A673 (cell line): Measurements from ENCODE around the gene ASMTL. TPM values are rescaled to one million over a fixed set of nuclear protein-coding genes. Genes with fewer than 3 reads are reported as not detected.

ENCODE experiments used
- BruUV-seq: library from RNA; stranded (reverse); fragments of 400-500 nt; replicated peaks from 2 replicates; lab custom pipeline; 2021; lab: Mats Ljungman, UMichigan
- CTCF ChIA-PET: fragments of 300-600 bp; sonication (Branson Sonifier 250); formaldehyde crosslinking; loops from one replicate; lab custom pipeline; 2022; ENCODE audit warnings: antibody characterized with exemption; lab: Charles Lee
- POLR2A ChIA-PET: fragments of 300-600 bp; sonication (Branson Sonifier 250); formaldehyde crosslinking; loops from one replicate; lab custom pipeline; 2022; ENCODE audit warnings: antibody characterized with exemption; ENCODE audit not compliant: low non-redundant PET; lab: Charles Lee
- DNase-seq: peaks from one replicate; pipeline ENCODE4 v3.0.0-alpha.2; 2015; ENCODE audit warnings: low spot score
- H3K27ac ChIP-seq: fragments of 200-600 bp; sonication (generic); 2 replicates; pipeline ENCODE4 v1.5.1; 2016; ENCODE audit warnings: mixed run types, low read depth, mild to moderate bottlenecking, mixed read lengths, antibody characterized with exemption, low read length; ENCODE audit not compliant: poor library complexity, severe bottlenecking
- H3K27me3 ChIP-seq: fragments of 200-600 bp; sonication (generic); replicated peaks from 2 replicates; pipeline ENCODE4 v1.6.1; 2017; ENCODE audit warnings: mixed run types, low read depth, mild to moderate bottlenecking, mixed read lengths, antibody characterized with exemption, low read length; ENCODE audit not compliant: insufficient read depth, poor library complexity
- H3K36me3 ChIP-seq: fragments of 200-600 bp; sonication (generic); 2 replicates; pipeline ENCODE4 v1.6.1; 2016; ENCODE audit warnings: mixed run types, mild to moderate bottlenecking, mixed read lengths, antibody characterized with exemption, low read length; ENCODE audit not compliant: insufficient read depth, poor library complexity, severe bottlenecking
- H3K4me1 ChIP-seq: fragments of 200-600 bp; sonication (generic); 2 replicates; pipeline ENCODE4 v1.6.1; 2017; ENCODE audit warnings: mixed run types, mild to moderate bottlenecking, mixed read lengths, antibody characterized with exemption, low read length; ENCODE audit not compliant: insufficient read depth, poor library complexity, severe bottlenecking
- H3K4me3 ChIP-seq: fragments of 200-600 bp; sonication (generic); 2 replicates; pipeline ENCODE4 v1.5.1; 2016; ENCODE audit warnings: low read depth, mixed run types, mild to moderate bottlenecking, mixed read lengths, low read length; ENCODE audit not compliant: poor library complexity, severe bottlenecking
- H3K9me3 ChIP-seq: fragments of 200-600 bp; sonication (generic); 2 replicates; pipeline ENCODE4 v1.6.1; 2016; ENCODE audit warnings: mixed run types, low read depth, mild to moderate bottlenecking, mixed read lengths, antibody characterized with exemption, low read length; ENCODE audit not compliant: poor library complexity, severe bottlenecking
- CTCF ChIP-seq: fragments of 300-800, 200-600 bp; sonication (generic); conservative IDR thresholded peaks from 2 replicates; pipeline ENCODE4 v1.5.1; 2017; ENCODE audit warnings: low read depth, mild to moderate bottlenecking, antibody characterized with exemption, low read length, moderate library complexity, mixed read lengths
- EZH2 ChIP-seq: fragments of 200-600 bp; sonication (generic); IDR thresholded peaks from 2 replicates; pipeline ENCODE4 v1.6.1; 2017; ENCODE audit warnings: borderline replicate concordance, low read depth, mild to moderate bottlenecking, mixed read lengths, antibody characterized with exemption, low read length; ENCODE audit not compliant: poor library complexity, severe bottlenecking
- intact Hi-C: fragments of 100-400 bp; cut with micrococcal nuclease; formaldehyde crosslinking; loops from one replicate; pipeline ENCODE4 v1.10.0; 2022; ENCODE audit not compliant: unreplicated experiment
- total RNA-seq: library from RNA; stranded (reverse); gene quantifications from 2 replicates; pipeline ENCODE4 v1.2.3, GENCODE V29; 2021

ASMTL gene
- total RNA-seq, 1 experiment from 2014 or later: 24.9 TPM

- intact Hi-C loops: loop anchor here (2.0 kb wide), 1 partner anchor 59 kb away; the partner anchor contains the start of gene ASMTL
- CTCF ChIA-PET: no interaction called here
- BruUV-seq: no TSS peak
These were observed 58.7 kb downstream of the ASMTL start for GRCh38 chrX:1393871-1394615.

DNA sequence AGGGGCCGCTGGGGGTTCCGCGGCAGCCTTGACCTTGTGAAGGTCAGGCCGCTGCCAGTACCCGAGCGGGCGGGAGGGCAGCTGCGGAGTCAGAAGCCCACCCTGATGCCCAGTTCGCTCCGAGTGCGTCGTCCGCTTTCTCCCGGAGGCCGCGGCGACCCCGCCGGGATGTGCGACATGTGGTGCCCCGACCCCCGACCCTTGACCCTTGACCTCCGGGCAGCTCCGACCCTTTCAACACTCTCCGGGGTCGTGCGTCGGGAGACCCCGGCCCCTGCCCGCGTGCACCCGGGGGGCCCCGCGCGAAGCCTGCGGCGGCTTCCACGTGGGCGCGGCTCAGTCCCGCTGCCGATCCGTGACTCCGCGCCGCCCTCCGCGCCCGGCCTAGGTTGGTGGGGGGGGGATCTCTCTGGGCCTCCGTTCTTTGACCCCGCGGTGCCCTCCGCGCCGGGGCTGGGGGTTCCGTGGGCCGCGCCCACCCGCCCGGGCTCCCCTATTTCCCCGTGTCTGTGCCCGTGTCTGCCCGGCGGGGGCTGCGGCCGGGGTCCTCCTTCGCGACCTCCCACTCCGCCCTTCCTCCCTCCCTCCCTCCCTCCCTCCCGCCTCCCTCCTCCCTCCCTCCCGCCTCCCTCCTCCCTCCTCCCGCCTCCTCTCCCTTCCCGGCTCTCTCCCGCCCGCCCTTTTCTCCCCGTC lies 60.2 kb downstream of the ASMTL start:
- peaks cover 43% of the 10 kb centered on the region for H3K36me3 ChIP-seq
- peak; percentile 87 for DNase-seq
- CTCF ChIA-PET: no interaction called here
- peaks cover 28% of the 10 kb centered on the region for H3K4me1 ChIP-seq
- POLR2A ChIA-PET: no interaction called here
- peak overlapping the region; percentile 100 for H3K4me3 ChIP-seq
- no peaks in the 10 kb centered on the region for H3K9me3 ChIP-seq
- no peak for TF ChIP-seq CTCF
- TF ChIP-seq EZH2: no peak
- no peaks in the 10 kb centered on the region for H3K27me3 ChIP-seq
- intact Hi-C loops: loop anchor here (2.0 kb wide), 1 partner anchor 60 kb away; the partner anchor contains the start of gene ASMTL
- peak overlapping the region; percentile 100 for H3K27ac ChIP-seq
- BruUV-seq: no TSS peak

More at GRCh38 chrX:1393871-1394615, 58.7 kb downstream of the ASMTL start:
- no peak for DNase-seq
- Histone ChIP-seq H3K27me3 (no peaks in the 10 kb centered on the region), H3K36me3 (peaks cover 28% of the 10 kb centered on the region), H3K4me1 (peaks cover 28% of the 10 kb centered on the region), H3K9me3 (no peaks in the 10 kb centered on the region), H3K27ac (peak overlapping the region; percentile 72), H3K4me3 (peak overlapping the region; percentile 100)
- TF ChIP-seq CTCF (no peak), EZH2 (no peak)
- POLR2A ChIA-PET: no interaction called here

DNA sequence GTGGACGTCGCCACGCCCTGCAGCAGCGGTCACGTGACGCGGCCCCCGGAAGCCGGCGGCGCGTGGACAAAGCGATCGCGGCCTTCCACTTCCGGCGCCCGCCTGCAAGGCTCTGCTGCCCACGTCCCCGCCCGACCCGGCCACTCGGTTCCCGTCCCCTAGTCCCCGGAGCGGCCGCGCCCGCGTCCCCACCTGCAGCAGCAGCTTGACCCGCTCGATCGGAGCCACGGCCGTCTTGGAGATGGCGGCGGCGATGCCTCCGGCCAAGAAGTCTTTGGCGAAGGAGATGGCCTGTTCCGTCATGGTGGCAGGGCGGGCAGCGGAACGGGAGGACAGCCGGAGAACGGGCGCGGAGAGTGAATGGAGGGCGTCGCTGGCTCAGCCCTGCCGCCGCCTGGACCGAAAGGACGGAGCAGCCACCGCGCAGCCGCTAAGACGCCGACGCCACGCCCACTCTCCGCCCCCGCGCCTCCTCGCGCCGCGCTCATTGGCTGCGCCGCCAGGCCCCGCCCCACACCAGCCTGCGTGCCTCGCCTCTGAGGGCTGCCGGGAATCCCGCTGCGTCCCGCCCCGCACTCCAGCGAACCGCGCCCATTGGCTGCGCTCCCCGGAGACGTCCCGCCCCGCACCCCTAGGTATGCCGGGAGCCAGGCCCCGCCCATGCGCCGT lies 60.9 kb downstream of the ASMTL start, which contains the start of gene SLC25A6:
TSS of gene SLC25A6 (minus strand) at position 407 of the 669 bp plus-strand sequence. CDS start at position 303, 104 bp downstream.
- Histone ChIP-seq H3K36me3 (peaks cover 50% of the 10 kb centered on the region), H3K4me3 (peak within 1 kb of the TSS; percentile 100), H3K4me1 (peaks cover 28% of the 10 kb centered on the region), H3K27me3 (no peaks in the 10 kb centered on the region), H3K27ac (peak within 1 kb of the TSS; percentile 100), H3K9me3 (no peaks in the 10 kb centered on the region)
- intact Hi-C loops: loop anchor here (2.0 kb wide), 1 partner anchor 61 kb away; the partner anchor contains the start of gene ASMTL
- TSS peak; percentile 48 for BruUV-seq
- peak; percentile 98 for DNase-seq
- POLR2A ChIA-PET: no interaction called here
- no peak for TF ChIP-seq EZH2
- no peak; the same call in 1 of the 2 replicates for TF ChIP-seq CTCF
- CTCF ChIA-PET: no interaction called here
